Coronary artery (tissue), 2 donors: ENCODE measurements around the gene CDIP1.

Experiments
- DNase-seq: peaks from one replicate; pipeline ENCODE4 v3.0.0-alpha.2; 2017; ENCODE audit warnings: low spot score
- H3K27ac ChIP-seq, 2 donors: fragments of 200-600 bp; sonication (generic); one replicate each; pipeline ENCODE4 v1.5.1; 2016 to 2019
- H3K4me3 ChIP-seq: fragments of 200-600 bp; sonication (generic); 2 replicates; pipeline ENCODE4 v1.5.1; 2016; ENCODE audit warnings: mild to moderate bottlenecking, moderate library complexity
- CTCF ChIP-seq: fragments of 200-600 bp; sonication (generic); IDR thresholded peaks from one replicate; pipeline ENCODE4 v1.5.1; 2019; ENCODE audit warnings: antibody characterized with exemption

The CDIP1 gene

GRCh38 chr16:4524571-4524970 is 14.0 kb downstream of the CDIP1 start:
- Histone ChIP-seq H3K27ac (no peak overlapping the region), H3K4me3 (no peak overlapping the region)
- DNase-seq = no peak
- no peak for TF ChIP-seq CTCF

- no peak for TF ChIP-seq CTCF
- Histone ChIP-seq H3K4me3 (no peak overlapping the region), H3K27ac (no peak overlapping the region)
- DNase-seq = no peak
These were observed 14.9 kb downstream of the CDIP1 start for GRCh38 chr16:4523686-4524085.

- H3K4me3 ChIP-seq = no peak overlapping the region
- no peak overlapping the region for H3K27ac ChIP-seq
- no peak for DNase-seq
- TF ChIP-seq CTCF = no peak
These were observed 16.5 kb downstream of the CDIP1 start for GRCh38 chr16:4522051-4522581.

GRCh38 chr16:4520913-4521312 is 17.7 kb downstream of the CDIP1 start:
- no peak overlapping the region for H3K27ac ChIP-seq
- TF ChIP-seq CTCF = no peak
- no peak for DNase-seq
- no peak overlapping the region for H3K4me3 ChIP-seq

- no peak for TF ChIP-seq CTCF
- DNase-seq = no peak
- Histone ChIP-seq H3K4me3 (no peak overlapping the region), H3K27ac (no peak overlapping the region)
These were observed 19.1 kb downstream of the CDIP1 start for GRCh38 chr16:4519274-4520058.

- no peak for DNase-seq
- no peak overlapping the region for H3K4me3 ChIP-seq
- no peak overlapping the region for H3K27ac ChIP-seq
- TF ChIP-seq CTCF = no peak
These were observed 20.5 kb downstream of the CDIP1 start for GRCh38 chr16:4517812-4518680.
